ENCODE results near the gene UBE3C. TPM values are rescaled to one million over a fixed set of nuclear protein-coding genes. Genes with fewer than 3 reads are reported as not detected.

UBE3C gene
- total and polyA plus RNA-seq, 2 donors: 41.2 to 119 TPM

DNA sequence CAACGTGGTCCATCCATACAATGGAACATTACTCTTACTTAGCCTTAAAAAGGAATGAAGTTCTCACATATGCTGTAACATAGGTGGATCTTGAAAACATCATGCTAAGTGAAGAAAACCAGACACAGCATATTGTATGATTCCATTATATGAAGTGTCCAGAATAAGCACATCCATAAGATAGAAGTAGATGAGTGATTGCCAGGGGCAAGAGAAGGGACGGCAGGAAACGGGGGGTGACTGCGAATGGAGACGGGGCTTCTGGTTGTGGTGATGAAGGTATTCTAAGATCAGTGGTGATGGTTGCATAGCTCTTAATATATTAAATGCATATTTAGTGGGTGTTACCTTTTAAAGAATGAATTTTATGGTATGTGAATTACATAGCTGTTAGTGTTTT, 29.8 kb downstream of the UBE3C start:
- whole genome bisulfite sequencing: 91% methylated on average over 5 of the region's 5 CpGs
- H3K4me3 ChIP-seq (ENCODE audit: low read depth, low read length): no peak overlapping the region
- H3K36me3 ChIP-seq (ENCODE audit: insufficient read depth): no peaks in the 10 kb centered on the region
- H3K4me1 ChIP-seq (ENCODE audit: insufficient read depth): no peaks in the 10 kb centered on the region
- H3K27ac ChIP-seq (ENCODE audit: low read depth): no peak overlapping the region
- no peak for DNase-seq (ENCODE audit: extremely low spot score)

DNA sequence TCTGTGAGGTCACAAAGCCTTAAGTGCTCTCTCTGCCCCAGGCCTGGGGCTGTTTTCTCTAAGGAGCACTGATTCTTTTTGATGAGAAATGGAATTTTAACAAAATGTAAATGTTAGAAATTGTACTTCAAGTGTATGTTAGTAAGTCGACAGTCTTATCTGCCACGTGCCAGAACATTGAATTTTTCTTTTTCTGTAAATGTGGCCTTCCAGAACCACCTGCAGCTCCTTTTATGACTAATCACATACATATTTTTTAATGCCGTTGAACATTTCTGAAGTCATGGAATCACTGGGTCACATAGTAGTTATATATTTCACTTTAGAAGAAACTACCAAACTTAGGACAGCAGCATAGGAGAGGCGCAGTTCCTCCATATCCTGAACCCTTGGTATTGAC, 38.0 kb downstream of the UBE3C start:
- H3K27ac ChIP-seq (ENCODE audit: low read depth): no peak overlapping the region
- H3K4me1 ChIP-seq (ENCODE audit: insufficient read depth): no peaks in the 10 kb centered on the region
- H3K4me3 ChIP-seq (ENCODE audit: low read depth, low read length): no peak overlapping the region
- peaks cover 9% of the 10 kb centered on the region for H3K36me3 ChIP-seq (ENCODE audit: insufficient read depth)
- 95% methylated on average over 4 of the region's 4 CpGs for WGBS
- no peak for DNase-seq (ENCODE audit: extremely low spot score)

DNA sequence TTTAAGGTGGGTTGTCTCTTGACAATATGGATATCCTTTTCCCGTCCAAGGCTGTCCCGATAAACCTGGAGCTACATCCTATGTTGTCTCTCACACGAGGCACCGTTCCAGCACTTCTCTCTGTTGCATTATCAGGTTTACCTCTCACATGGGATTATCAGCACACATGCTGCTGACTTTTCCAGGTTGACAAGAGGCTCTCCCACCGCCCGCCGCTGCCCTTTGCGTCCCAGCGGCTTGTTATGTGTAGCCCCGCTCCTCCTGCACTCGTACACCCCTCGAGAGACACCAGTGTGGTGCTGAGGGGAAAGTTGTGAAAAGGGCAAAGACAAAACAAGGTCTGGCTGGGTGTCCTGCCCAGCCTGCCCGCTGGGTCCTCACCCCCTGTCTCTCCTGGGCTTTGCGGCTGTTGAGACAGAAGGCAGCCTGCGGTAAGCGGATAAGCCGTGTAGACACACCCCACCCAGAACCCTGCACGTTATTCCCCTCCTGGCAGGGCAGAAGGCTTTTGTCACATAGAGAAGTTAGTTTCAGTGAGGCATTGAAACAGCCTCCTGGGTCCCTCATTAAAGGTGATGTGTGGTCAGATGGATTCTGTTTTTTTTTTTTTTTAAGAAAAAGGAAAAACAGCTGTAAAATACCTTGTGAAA, 38.7 kb downstream of the UBE3C start:
- H3K27ac ChIP-seq (ENCODE audit: low read depth): no peak overlapping the region
- no peaks in the 10 kb centered on the region for H3K4me1 ChIP-seq (ENCODE audit: insufficient read depth)
- no peak for DNase-seq (ENCODE audit: extremely low spot score)
- peaks cover 13% of the 10 kb centered on the region for H3K36me3 ChIP-seq (ENCODE audit: insufficient read depth)
- H3K4me3 ChIP-seq (ENCODE audit: low read depth, low read length): no peak overlapping the region
- 84% methylated on average over 18 of the region's 18 CpGs for WGBS

DNA sequence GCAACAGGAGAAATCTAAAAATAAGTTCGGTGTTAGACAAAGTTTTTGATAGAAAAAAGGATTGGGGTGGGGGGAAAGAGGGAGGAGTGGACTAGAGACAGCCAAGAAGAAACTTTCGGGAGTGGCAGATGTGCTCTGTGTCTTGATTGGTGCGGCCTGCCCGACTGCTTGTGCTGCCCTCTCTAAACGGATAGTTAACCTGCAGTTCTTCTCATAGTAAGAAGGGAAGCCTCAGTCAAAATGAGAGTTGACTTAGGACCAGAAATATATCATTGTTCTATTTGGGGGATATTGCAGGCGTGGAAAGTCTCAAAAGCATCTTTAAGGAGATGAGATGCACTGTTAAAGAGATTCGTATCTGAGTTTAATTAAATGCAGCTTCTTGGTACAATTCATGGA, 39.3 kb downstream of the UBE3C start:
- 86% methylated on average over 7 of the region's 7 CpGs for WGBS
- Histone ChIP-seq H3K4me3 (ENCODE audit: low read depth, low read length) (no peak overlapping the region), H3K4me1 (ENCODE audit: insufficient read depth) (no peaks in the 10 kb centered on the region), H3K27ac (ENCODE audit: low read depth) (no peak overlapping the region), H3K36me3 (ENCODE audit: insufficient read depth) (peaks cover 13% of the 10 kb centered on the region)
- no peak for DNase-seq (ENCODE audit: extremely low spot score)

DNA sequence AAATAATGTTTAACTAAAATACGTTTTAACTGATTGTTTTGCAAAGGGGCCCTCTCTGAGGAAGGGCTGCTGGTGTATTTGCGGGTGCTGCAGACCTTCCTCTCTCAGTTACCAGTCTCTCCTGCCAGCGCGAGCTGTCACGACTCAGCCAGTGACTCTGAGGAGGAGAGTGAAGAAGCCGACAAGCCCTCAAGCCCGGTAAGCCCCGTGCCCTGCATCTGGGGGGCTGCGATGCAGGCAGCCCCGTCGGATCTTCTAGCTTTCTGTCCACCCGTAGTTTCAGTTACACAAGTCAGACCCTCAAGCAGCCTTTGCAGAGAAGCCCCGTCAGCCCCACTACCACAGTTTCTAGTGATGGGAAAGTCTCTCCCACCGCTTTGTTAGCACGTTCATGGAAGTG, 45.1 kb downstream of the UBE3C start:
- Histone ChIP-seq H3K4me1 (ENCODE audit: insufficient read depth) (no peaks in the 10 kb centered on the region), H3K27ac (ENCODE audit: low read depth) (no peak overlapping the region), H3K4me3 (ENCODE audit: low read depth, low read length) (no peak overlapping the region), H3K36me3 (ENCODE audit: insufficient read depth) (peaks cover 18% of the 10 kb centered on the region)
- WGBS: 89% methylated on average over 15 of the region's 15 CpGs
- DNase-seq (ENCODE audit: extremely low spot score): no peak

DNA sequence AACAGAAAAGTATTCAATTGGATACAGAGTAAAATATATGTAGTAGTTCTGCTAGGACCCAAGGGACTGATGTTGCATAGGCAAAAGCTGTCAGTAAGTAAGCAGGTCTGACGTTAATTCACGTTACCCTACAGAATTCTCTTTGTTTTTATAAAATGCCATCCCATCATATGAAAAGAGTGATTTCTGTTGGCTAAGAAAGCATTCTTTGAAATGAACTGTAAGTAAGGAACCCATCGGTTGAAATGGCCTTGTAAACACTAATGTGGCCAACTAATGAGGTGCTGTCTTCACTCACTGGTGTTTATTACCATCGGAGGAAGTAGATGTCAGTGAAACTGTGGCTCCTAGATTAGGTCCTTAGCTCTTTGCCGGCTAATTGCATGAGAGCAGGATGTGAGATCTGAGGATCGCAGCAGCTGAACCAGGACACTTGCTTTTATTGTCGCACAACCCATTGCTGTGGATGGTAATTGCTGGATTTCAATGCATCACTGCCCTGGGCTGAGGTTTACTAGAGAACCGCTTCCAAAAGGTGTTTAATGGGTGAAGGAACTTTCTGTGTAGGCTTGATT, 49.5 kb downstream of the UBE3C start:
- peaks cover 6% of the 10 kb centered on the region for H3K36me3 ChIP-seq (ENCODE audit: insufficient read depth)
- 55% methylated on average over 8 of the region's 8 CpGs for WGBS
- H3K4me1 ChIP-seq (ENCODE audit: insufficient read depth): no peaks in the 10 kb centered on the region
- DNase-seq (ENCODE audit: extremely low spot score): no peak
- no peak overlapping the region for H3K4me3 ChIP-seq (ENCODE audit: low read depth, low read length)
- no peak overlapping the region for H3K27ac ChIP-seq (ENCODE audit: low read depth)

DNA sequence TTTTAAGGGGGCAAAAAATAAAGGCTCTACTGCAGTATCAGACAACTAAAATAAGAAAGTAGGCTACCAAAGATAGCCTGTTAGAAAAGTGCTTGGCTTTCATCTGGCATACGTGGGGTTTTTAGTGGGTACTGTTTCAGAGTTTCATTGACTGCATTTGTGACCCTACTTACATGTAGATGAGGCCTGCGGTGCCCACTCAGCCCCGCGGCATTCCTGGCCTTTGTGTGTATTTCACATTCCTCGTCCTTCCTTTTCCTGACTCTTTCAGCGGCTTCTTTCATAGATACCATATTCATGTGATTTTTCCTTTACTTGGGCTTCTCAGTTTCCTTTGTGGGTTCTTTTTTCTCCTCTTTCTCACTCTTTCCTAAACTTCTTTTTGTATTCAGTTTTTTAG, 50.7 kb downstream of the UBE3C start:
- peaks cover 4% of the 10 kb centered on the region for H3K36me3 ChIP-seq (ENCODE audit: insufficient read depth)
- H3K27ac ChIP-seq (ENCODE audit: low read depth): no peak overlapping the region
- 92% methylated on average over 6 of the region's 6 CpGs for WGBS
- no peak overlapping the region for H3K4me3 ChIP-seq (ENCODE audit: low read depth, low read length)
- H3K4me1 ChIP-seq (ENCODE audit: insufficient read depth): no peaks in the 10 kb centered on the region
- DNase-seq (ENCODE audit: extremely low spot score): no peak

DNA sequence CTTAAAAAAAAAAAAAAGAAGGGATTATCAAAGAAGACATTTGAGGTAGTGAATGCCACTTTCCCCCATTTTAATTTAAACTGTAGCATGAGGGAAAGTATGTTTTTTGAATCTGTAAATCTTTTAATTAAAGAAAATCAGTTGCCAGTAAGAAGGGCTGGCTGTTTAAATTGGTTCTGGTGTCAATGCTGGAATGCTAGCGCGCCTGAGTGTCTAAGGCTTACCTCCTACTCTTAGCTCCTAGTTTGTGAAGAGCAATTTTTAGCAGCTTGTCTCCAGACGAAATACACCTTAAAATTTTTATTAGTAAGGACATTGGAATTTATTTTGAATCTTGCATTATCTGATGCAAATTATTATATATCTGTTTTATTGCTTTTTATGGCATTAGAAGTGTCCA, 54.1 kb downstream of the UBE3C start:
- H3K27ac ChIP-seq (ENCODE audit: low read depth): no peak overlapping the region
- H3K4me3 ChIP-seq (ENCODE audit: low read depth, low read length): no peak overlapping the region
- WGBS: 79% methylated on average over 3 of the region's 3 CpGs
- H3K36me3 ChIP-seq (ENCODE audit: insufficient read depth): no peaks in the 10 kb centered on the region
- H3K4me1 ChIP-seq (ENCODE audit: insufficient read depth): no peaks in the 10 kb centered on the region
- no peak for DNase-seq (ENCODE audit: extremely low spot score)

DNA sequence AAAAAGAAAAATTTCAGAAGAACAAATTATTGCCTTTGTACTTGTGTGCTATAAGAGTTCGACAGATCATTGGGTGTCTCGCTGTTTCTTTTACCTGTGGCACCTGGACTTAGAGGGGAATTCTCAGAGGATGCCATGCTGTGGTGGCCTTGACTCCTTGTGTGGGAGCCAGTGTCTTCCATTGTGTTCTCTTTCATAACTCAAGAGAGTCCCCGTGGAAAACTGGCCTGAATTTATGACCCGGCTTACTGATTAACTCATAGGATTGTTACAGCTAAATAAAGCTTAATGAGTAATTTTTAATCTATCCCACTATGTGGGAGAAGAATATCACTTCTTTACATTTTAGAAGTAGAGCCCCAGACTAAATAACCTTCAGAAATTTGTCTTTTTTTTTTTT, 54.5 kb downstream of the UBE3C start:
- no peaks in the 10 kb centered on the region for H3K4me1 ChIP-seq (ENCODE audit: insufficient read depth)
- no peak for DNase-seq (ENCODE audit: extremely low spot score)
- H3K4me3 ChIP-seq (ENCODE audit: low read depth, low read length): no peak overlapping the region
- no peak overlapping the region for H3K27ac ChIP-seq (ENCODE audit: low read depth)
- peaks cover 2% of the 10 kb centered on the region for H3K36me3 ChIP-seq (ENCODE audit: insufficient read depth)
- 94% methylated on average over 4 of the region's 4 CpGs for WGBS

DNA sequence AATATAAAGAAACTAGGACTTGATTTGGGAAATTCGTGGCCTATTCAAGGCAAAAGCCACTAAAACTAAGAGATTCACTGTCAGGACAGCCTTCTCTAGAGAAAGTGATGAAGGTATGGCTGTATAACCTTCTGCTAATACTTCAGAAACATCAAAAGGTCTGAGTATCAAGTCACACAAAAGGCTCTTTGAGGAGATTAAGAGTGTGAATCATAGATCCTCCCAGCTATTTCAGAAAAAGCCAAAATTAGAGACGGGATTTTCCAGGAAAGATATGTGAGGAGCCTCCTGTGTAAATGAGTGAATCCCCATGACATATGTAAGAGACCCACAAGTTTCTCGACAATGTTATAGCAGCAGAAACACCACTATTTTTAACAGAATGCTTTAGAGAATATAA, 56.2 kb downstream of the UBE3C start:
- no peak for DNase-seq (ENCODE audit: extremely low spot score)
- Histone ChIP-seq H3K4me3 (ENCODE audit: low read depth, low read length) (no peak overlapping the region), H3K4me1 (ENCODE audit: insufficient read depth) (no peaks in the 10 kb centered on the region), H3K27ac (ENCODE audit: low read depth) (no peak overlapping the region), H3K36me3 (ENCODE audit: insufficient read depth) (peaks cover 3% of the 10 kb centered on the region)
- 99% methylated on average over 3 of the region's 3 CpGs for WGBS

DNA sequence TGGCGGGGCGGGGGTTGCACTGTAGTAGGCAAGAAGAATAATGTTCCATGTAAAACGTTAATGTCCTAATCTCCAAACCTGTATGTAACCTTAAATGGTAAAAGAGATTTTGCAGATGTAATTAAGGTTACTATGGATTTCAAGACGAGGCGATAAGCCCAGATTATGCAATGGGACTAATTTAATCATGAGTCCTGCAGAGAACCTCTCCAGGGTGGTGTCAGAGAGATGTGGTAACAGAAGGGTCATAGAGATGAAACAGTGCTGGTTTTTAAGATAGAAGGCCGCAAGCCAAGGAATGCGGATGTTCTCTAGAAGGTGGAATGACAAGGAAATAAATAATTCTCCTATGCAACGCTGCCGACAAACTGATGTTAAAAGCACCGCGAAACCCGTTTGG, 57.1 kb downstream of the UBE3C start:
- Histone ChIP-seq H3K27ac (ENCODE audit: low read depth) (no peak overlapping the region), H3K36me3 (ENCODE audit: insufficient read depth) (peaks cover 3% of the 10 kb centered on the region), H3K4me3 (ENCODE audit: low read depth, low read length) (no peak overlapping the region), H3K4me1 (ENCODE audit: insufficient read depth) (no peaks in the 10 kb centered on the region)
- 92% methylated on average over 12 of the region's 12 CpGs for WGBS
- no peak for DNase-seq (ENCODE audit: extremely low spot score)

DNA sequence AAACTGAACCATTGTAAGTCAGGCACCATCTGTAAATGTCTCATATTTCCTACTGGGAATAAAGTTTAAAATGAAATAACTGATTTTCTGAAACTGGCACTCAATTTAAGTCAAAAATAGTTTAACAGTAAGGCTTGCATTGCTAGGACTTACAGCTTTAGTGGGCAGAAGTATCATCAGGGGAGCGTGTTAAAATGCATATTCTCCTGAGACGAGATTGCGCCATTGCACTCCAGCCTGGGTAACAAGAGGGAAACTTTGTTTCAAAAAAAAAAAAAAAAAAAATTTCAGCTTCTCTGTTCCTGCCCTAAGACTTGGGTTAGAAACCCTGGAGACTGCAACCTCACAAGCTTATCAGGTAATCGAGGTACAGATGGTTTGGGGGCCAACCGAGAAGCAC, 65.4 kb downstream of the UBE3C start:
- H3K4me1 ChIP-seq (ENCODE audit: insufficient read depth): no peaks in the 10 kb centered on the region
- H3K36me3 ChIP-seq (ENCODE audit: insufficient read depth): peaks cover 4% of the 10 kb centered on the region
- DNase-seq (ENCODE audit: extremely low spot score): no peak
- H3K4me3 ChIP-seq (ENCODE audit: low read depth, low read length): no peak overlapping the region
- no peak overlapping the region for H3K27ac ChIP-seq (ENCODE audit: low read depth)
- 96% methylated on average over 5 of the region's 5 CpGs for WGBS

DNA sequence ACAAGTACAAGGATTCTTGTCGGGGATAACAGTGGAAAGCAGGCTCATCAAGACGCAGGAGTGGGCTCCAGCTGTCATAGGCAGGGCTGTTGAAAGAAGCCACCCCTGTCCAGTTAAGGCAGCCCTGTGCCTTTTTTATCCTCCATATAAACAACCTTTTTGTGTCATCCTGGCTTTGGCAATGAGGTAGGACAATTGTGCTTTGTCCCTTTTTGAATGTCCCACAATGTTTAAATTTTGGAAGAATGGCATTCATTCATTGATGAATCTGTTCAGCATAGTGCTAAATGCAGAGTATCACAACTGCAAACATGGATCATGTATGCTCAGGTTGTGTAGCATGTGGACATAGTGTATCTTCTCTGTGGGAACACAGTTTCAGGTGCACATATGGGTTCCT, 66.7 kb downstream of the UBE3C start:
- no peak for DNase-seq (ENCODE audit: extremely low spot score)
- Histone ChIP-seq H3K27ac (ENCODE audit: low read depth) (no peak overlapping the region), H3K4me1 (ENCODE audit: insufficient read depth) (no peaks in the 10 kb centered on the region), H3K36me3 (ENCODE audit: insufficient read depth) (peaks cover 4% of the 10 kb centered on the region), H3K4me3 (ENCODE audit: low read depth, low read length) (no peak overlapping the region)
- 85% methylated on average over 2 of the region's 2 CpGs for WGBS

DNA sequence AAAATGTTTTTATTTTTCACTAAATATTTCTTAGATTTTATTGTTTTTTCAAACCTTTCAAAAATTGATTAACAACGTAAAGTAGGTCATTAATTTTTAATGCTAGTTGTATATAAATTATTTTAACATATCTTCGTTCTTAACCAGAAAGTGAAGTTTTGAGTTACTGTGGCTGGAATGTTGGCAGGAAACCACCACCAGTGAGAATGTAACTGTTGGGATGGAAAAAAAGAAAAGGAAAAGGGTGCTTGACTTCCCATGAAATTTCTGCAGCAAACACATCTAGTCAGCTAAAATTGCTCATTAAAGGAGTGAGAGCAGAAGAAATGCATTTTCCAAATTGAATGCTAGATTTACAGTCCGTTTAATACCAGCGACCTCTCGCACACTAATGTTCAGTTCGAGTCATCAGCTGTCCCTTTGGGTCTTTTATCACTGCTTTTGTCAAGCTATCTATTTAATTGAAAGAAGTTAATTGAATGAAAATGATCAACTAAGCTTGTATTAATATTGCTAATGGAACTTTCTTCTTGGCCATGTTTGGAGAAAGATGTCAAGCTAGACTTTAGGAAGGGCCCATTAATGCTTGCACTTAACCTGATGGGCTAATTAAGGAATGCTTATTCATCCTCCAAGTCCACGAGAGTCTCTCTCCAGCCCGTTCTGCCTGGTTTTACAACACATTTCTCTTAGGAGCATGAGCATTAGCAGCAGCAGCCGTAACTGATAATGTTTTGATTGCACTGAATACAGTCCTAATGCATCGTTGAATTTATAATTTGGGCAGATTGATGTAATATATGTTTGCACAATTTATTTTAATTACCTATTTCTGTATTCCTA, 70.1 kb downstream of the UBE3C start:
- Histone ChIP-seq H3K27ac (ENCODE audit: low read depth) (no peak overlapping the region), H3K4me1 (ENCODE audit: insufficient read depth) (no peaks in the 10 kb centered on the region), H3K4me3 (ENCODE audit: low read depth, low read length) (no peak overlapping the region), H3K36me3 (ENCODE audit: insufficient read depth) (peaks cover 2% of the 10 kb centered on the region)
- 87% methylated on average over 10 of the region's 10 CpGs for WGBS
- DNase-seq (ENCODE audit: extremely low spot score): no peak

Measured in urinary bladder (tissue), 4 donors.